GM19372 (cell line): ENCODE measurements around the gene RND3.

Experiments used
- ATAC-seq: cut with Tn5 transposase; IDR thresholded peaks from one replicate; pipeline ENCODE4 v1.9.1; 2021; ENCODE audit warnings: mild to moderate bottlenecking, low read depth, moderate library complexity; ENCODE audit not compliant: unreplicated experiment

The RND3 gene

DNA sequence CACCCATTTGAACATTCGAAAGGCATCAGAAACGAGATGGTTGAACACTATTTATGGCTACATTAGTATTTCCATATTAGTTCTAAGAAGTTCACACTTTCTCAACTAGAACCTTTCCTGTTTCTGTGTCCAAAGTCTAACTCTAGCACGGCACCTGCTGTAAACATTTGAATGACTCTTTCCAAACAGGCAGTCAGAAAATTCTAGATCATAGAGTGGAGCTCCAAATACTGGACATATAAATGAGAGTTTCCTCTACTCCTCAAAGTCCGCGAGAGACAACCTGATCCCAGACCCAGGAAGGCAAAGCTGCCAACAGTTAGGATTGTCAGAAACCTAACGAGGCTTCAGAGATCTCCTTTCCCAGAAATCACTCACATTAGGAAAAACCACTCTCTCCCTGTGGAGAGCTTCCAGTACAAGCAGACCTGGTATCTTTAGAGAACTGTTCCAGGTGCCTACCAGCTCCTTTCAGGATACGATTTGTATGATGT is 10.6 kb downstream of the RND3 start:
- no peak for ATAC-seq

GRCh38 chr2:150476286-150476685 is 11.2 kb downstream of the RND3 start:
- ATAC-seq = no peak

GRCh38 chr2:150475479-150476250 is 11.8 kb downstream of the RND3 start:
- ATAC-seq = no peak

- no peak for ATAC-seq
Observed at GRCh38 chr2:150474326-150475074, 13.0 kb downstream of the RND3 start.

DNA sequence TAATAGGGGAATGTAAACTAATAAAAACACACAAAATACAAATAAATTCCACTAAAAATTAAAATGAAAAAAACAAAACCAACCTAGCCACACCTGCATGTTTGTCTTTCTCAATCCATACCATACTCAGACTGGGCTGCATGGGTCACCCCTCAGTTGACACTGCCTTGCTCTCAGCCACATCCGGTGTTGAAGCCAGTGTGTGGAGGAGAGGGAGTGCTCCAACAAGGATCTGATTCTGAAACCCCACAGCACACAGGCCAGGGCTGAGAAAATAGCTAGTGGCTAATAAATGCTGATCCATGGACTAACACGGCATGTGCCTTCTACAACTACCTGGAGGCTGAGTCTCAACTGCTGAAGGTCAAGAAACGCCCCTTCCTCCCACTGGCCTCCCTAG is 13.7 kb downstream of the RND3 start:
- no peak for ATAC-seq

DNA sequence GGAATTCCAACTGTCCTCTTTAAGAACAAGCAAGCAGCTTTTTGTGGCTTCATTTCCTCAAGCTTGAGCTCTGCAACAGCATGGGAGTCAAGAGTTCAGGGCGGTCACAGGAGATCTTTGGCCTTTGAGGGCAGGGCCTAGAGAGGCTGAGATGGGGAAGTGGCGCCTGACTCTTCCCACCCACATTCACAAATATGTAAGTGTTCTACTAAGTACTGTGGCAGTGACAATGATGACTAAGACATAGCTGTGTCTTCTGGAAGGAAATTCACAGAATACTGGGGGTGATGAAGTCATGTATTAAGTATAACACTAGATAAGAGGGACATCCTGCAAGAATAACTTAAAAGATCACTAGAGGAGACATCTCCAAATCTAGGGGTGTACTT is 15.0 kb downstream of the RND3 start:
- ATAC-seq = no peak

DNA sequence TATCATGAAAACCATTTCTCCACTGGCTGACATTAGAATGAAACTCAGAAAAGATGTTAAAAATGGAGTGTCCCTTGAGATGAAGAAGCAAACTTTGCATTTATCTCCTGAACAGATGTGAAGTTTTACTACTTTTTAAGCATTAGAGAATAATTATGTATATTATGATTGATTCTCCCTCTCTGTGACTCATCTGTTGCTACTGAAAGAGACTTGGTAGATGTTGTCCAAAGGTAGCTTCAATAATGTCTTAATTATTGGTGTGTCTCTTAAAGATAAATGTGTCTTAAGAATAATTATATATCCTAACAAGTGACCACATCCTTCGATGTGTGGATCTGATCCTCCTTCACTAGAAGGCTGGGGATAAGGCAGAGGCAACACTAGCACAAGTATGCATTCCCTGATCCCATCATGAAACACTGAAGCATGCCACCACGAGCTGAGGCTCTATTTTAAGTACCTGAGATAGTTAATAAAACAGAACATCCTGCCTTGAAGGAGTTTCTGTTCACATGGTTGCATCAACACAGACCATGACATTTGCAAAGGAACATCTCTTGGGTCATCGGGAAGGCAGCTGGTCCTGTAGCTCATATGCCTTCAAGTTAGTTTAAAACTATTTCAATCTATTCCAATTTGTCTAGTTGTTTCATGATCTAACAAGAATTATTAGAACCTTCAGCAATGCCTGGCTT is 15.5 kb downstream of the RND3 start:
- ATAC-seq = no peak

DNA sequence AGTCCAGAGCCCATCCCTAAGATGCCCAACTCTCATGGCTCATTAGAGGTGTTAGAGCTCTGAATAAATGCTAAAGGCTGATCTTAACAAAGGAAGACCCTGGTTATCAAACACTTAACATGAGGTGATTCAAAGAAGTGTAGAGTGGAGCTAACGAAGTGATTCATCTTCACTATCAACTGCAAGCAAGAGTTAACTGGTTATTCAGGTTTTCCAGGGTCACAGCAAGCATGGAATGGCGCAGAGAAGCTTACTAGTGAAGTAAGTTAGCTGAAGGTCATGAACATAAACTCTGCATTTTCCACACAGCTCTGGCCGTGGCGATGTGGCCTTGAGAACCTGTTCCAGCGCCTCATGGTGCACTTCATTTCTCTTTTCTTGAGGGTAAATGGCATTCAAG is 17.0 kb downstream of the RND3 start:
- no peak for ATAC-seq

DNA sequence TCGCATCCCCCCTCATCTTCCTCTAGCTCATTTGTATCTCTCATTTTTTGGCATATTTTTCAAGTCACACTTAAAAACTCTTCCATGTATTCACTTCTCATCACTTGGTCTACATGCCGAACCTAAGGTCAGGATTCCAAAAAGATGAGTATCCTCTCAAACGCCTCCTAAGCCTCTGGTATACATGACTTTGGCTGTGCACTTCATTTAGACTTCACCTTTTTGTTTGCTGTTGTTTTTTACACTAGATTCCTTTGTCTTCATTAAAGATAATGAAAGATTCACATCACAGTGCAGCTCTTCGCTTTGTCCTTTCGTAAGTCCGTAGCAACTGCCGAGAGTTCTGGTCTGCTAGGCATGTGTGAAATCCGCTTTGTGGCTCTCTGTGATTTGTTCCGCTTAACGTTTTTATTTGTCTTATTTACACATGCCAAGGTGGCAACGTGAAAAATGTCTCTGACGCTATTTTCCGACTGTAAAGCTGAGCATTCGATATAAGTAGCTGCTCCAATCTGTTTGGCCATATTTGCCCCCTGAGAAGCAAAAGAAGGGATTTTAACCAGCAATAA is 17.7 kb downstream of the RND3 start:
- ATAC-seq = no peak

- no peak for ATAC-seq
Observed at GRCh38 chr2:150468350-150468960, 19.0 kb downstream of the RND3 start.

- ATAC-seq = no peak
Observed at GRCh38 chr2:150467621-150467963, 19.9 kb downstream of the RND3 start.

- no peak for ATAC-seq
Observed at GRCh38 chr2:150466741-150467620, 20.5 kb downstream of the RND3 start.

DNA sequence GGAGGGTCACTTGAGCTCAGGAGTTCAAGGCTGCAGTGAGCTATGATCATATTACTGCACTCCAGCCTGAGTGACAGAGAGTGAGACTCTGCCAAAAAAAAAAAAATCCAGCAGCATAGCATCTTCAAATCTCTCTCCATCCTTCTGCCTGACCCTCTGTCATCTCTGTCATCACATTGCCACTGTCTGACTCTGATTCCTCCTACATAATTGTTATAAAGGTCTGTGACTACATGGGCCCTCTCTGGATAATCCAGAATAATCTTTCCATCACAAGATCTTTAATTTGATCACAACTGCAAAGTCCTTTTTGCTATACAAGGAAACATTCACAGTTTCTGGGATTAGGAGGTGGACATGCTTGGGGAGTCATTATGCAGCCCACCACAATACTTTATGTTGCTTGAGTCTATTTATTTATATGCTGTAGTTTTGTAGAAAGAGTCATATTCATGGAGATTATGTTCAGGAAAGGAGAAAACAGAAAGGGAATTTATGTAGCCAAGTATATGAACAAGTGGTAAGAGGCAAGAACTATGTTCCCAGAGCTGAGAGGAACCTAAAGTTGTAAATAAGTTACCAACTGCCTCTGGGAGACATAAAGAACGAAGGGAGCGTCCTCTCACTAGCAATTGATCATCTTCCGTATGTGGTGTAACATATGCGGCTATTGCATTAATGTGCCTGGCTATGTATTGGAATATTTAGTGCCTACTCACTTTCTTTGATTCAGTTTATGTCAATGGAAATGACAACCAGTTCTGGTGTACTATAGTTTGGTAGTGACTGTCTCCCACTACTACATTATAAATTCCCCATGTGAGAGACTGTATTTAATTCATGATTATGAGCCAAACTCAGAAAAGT is 21.5 kb downstream of the RND3 start:
- no peak for ATAC-seq

- no peak for ATAC-seq
Observed at GRCh38 chr2:150464986-150465385, 22.5 kb downstream of the RND3 start.

DNA sequence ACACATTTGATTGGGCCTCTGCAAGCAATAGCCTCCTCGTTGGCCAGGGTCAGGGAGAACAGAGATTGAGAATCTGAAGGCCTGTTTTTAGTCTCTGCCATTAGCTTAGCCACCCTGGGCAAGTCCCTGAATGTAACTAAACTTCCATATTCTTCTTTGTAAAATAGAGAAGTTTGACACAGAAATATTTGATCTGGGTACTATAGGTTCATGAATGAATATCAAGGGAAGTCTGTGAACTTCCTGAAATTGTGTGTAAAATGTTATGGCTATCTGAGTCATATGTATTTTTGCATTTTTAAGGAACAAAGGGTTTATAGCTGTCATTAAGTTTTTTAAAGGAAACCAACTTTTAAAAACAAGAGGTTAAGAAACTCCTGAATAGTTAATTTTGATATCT is 23.2 kb downstream of the RND3 start:
- no peak for ATAC-seq

DNA sequence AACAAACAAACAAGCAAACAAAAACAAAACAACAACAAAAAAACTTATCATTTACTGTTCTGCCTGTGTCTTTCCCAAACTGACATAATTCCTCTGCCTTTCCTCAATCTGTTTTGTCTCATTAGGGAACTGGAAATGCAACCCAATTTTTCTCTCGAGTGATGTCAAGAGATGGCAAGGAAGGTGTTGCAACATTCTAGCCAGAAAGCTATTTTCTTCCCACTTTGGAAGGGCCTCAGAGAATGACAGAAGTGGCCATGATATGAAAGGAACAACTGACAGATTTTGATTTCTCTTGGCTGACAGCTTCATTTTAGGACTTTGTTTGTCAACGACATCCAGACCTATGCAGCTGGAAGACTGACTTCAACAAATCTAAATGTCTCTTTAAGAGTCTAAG is 24.7 kb downstream of the RND3 start:
- ATAC-seq = no peak

DNA sequence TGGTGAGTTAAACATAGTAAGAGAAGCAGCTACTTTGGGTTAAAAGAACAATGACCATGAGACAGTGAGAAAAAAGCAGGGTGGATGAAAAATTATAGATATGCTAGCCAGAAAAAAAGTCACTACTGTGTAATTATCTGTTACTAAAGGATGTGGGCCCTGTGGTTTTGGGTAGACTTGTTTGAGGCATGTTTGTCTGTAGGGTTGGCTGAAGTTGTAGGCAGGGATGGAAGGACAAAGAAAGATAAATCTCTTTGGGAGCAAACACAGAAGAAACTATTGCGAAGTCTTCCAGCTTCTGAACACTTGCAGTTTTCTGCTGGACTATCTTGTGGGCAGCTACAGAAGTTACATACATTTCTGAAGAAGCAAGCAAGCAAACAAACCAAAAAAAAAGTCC is 28.2 kb downstream of the RND3 start:
- ATAC-seq = no peak

DNA sequence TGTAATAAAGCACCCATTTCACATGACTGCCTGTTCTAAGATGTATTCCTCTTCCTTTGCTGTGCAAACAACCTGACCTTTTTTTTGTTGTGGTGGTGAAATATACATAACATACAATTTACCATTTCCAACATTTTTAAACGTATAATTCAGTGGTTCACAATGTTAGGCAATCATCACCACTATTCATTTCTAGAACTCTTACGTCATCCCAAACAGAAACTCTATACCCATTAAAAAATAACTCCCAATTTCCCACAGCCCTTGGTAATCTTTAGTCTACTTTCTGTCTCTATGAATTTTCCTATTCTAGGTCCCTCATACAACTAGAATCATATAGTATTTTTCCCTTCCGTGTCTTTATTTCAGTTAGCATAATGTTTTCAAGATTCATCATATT is 36.7 kb downstream of the RND3 start:
- no peak for ATAC-seq

- no peak for ATAC-seq
Observed at GRCh38 chr2:150449856-150450255, 37.6 kb downstream of the RND3 start.
